Smooth muscle cell of bladder (primary cell): ENCODE data around the gene PIGM. TPM values are rescaled to one million over a fixed set of nuclear protein-coding genes. Genes with fewer than 3 reads are reported as not detected.

ENCODE experiments used
- total RNA-seq: library from RNA; depleted of rRNA; stranded (reverse); fragments of >200 nt; gene quantifications from 2 replicates; pipeline ENCODE4 v1.2.3, GENCODE V29; 2014

The PIGM gene
- total RNA-seq: 3.3 and 3.7 TPM in 2 replicates

DNA sequence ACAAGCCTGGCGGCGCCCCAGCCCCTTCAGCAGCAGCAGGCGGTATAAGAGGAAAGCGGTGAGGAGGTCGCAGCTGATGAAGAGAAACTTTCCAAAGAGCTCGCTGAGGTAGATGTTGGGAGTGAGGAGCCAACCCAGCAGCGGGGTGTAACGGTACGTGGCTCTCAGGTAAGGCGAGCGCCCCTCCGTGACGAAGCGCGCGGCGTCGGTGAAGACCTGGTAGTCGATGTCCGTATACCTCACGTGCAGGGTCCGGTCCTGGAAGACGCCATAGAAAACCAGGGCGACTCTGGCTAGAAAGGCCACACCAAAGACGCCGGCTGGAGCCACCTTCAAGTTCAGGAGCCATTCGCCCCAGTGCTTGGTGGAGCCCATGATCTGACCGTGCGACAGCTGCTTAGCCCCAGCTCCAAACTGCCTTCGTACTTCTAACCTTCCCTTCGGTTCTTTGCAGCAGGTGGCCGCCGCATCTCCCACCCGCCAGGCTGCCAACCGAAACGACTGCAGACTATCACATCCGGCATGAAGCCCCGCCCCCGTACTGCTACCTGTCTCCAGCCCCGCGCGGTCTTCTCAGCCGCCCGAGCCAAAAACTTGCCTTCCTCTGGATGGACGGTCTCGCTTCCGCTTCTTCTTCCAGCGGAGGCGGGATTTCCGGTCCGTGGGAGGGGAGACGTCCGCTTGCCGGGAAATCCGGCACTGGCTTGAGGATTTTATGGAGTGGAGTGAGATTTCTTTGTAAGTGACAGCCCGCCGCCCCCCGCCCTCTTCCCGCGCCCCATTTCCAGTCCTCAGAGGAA, at the start of gene PIGM:
Gene PIGM (minus strand): TSS at position 626 of the 800 bp plus-strand sequence. CDS start 251 bp downstream, at position 375.

DNA sequence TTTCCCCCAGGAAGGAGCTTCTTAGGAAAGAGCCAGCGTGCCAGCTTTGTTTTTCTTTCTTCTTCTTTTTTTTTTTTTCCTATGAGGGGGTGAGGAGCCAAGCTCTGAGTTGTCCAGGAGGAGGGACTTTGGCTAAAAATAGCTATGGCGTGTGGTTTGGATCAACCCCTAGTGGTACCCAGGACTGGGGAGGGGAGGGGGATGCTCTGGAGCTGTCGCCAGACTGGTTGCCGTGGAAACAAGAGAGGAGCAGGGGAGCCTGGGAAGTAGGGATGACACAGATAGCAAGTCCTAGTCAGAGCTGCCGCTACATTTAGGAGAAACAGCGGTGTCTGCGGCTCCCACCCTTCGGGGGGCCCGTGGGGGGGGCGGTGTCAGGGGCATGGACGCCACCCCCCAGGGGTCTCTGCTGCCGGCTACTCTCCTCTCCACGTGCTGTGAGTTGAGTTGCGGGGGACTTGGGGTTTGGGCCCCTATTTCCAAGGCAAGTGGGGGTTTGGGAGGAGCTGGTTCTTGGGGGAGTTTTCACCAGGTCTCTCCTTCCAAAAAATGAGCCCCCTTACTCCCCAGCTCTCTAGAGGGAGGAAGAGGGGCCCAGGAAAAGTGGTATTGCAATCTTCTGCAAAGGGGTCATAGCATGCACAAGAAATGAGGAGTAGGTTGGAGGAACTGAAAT, 49.6 kb upstream of the PIGM start, which contains the start of gene KCNJ9:
Gene KCNJ9 (plus strand): TSS at position 278 of the 676 bp plus-strand sequence. CDS start 2,493 bp downstream, outside the sequence.

DNA sequence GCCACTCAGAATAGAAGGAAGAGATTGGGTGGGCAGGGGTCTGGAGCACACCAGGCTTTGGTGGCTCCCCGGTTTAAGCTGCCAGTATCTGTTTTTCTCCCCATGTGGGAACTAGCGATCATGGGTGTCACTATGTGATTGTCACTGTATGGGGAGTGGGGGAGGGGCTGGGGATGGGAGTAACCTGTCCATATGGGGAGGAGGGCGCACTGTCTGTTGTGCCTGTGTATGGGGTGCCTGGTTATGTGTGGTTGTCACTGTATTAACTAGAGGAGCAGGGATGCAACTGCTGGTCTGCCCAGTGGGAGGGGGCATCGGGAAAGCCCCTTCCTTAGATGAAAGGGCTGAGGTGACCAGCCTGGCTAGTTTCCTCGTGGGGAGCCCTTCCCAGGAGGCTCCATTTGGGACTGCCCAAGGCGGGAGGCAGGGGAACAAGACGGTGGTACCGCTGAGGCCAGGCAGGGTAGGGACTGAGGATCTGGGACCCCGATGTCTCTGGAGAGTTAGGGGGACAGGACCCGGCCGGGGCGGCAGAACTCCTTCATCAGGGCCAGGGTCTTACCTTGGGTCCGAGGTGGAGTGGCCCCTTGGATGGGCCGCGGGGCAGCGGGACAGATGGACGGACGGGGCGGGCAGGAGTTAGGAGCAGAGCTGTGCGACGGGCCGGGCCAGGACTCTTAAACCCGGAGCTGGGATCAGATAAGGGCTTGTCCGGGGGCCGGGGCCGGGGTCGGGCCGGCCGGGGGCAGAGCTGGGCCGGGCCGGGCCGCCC, 37.9 kb upstream of the PIGM start, which contains the start of gene KCNJ10:
Gene KCNJ10 (minus strand): TSS at position 701 of the 772 bp plus-strand sequence. CDS start 27,628 bp downstream, outside the sequence.

Other genes starting within 250 kb of the PIGM start
- gene FCRL6, start 229.6 kb downstream of the PIGM start, total RNA-seq: not detected in 2 replicates
- gene SLAMF8, start 205.1 kb downstream of the PIGM start, total RNA-seq: not detected in 2 replicates
- not detected in 2 replicates for gene VSIG8, start 169.3 kb downstream of the PIGM start, total RNA-seq
- gene CFAP45, start 131.8 kb downstream of the PIGM start, total RNA-seq: 0.46 and 0.85 TPM in 2 replicates
- 134 and 204 TPM in 2 replicates for gene TAGLN2, start 106.5 kb downstream of the PIGM start, total RNA-seq
- under 0.01 TPM in 1 of 2 replicates, not detected in the other for gene IGSF9, start 86.4 kb downstream of the PIGM start, total RNA-seq
- gene SLAMF9, start 77.8 kb downstream of the PIGM start, total RNA-seq: 0.28 and 0.46 TPM in 2 replicates
- under 0.01 TPM in 1 of 2 replicates, not detected in the other for gene KCNJ10, start 38.2 kb upstream of the PIGM start, total RNA-seq
- under 0.01 TPM in 2 replicates for gene KCNJ9, start 49.5 kb upstream of the PIGM start, total RNA-seq
- gene IGSF8, start 66.6 kb upstream of the PIGM start, total RNA-seq: 23.2 and 32.3 TPM in 2 replicates
- 0.65 and 4.1 TPM in 2 replicates for gene ATP1A2, start 83.8 kb upstream of the PIGM start, total RNA-seq
- gene ATP1A4, start 119.6 kb upstream of the PIGM start, total RNA-seq: not detected in 2 replicates
- gene CASQ1, start 158.6 kb upstream of the PIGM start, total RNA-seq: not detected in 2 replicates
- 43.0 and 51.7 TPM in 2 replicates for gene PEA15, start 173.4 kb upstream of the PIGM start, total RNA-seq
- 76.7 and 89.7 TPM in 2 replicates for gene DCAF8, start 230.6 kb upstream of the PIGM start, total RNA-seq